GM19351 (cell line): ENCODE measurements around the gene ZNF112.

Experiments
- ATAC-seq: cut with Tn5 transposase; IDR thresholded peaks from one replicate; pipeline ENCODE4 v1.9.1; 2021; ENCODE audit warnings: mild to moderate bottlenecking, moderate library complexity; ENCODE audit not compliant: unreplicated experiment

Gene ZNF112

DNA sequence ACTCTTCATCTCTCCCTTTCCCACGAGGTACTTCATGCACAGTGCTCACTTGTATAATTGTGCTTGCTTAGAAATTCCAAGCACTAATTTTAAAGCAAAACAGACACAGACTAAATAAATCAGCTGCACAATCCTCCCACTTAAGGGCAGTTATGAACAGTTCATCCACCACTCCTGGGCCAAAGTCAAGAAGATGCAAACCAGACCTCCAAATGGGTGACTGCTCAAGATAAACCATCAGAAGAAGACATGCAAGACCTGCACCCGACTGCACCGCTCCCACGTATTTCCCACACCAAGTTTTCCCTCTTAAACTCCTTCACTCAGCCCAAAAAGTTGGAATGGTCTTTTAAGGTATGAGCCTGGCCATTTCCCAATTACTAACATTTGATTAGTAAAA is 71.5 kb downstream of the ZNF112 start:
- ATAC-seq: no peak

DNA sequence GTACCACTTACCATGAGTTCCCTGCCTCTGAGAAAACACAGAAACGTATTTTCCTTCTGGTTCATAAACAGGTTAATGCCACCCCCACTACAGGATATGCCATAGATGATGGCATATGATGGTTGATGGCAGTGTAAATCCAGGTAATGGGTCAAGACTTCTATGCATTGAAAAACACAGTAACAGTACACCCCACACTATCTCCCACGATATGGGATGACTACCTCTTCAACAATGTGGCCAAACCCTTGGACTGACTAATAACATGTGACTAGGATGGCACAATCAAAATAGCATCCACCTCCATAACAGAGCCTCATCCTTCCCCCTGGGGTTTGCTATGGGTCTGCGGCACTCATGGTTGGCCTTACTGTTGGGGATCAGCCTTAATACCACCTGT is 73.6 kb downstream of the ZNF112 start:
- no peak for ATAC-seq

DNA sequence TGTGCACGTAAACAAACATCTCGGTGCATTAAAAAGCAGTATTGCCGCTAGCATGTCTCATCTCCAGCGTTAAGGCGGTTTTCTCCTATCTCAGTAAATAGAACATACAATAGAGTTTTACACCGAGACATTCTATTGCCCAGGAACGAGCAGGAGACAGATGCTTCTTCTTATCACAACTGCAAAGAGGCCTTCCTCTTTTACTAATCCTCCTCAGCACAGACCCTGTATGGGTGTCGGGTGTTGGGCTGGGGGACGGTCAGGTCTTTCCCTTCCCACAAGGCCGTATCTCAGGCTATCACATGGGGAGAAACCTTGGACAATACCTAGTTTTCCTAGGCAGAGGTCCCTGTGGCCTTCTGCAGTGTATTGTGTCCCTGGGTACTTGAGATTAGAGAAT is 75.6 kb downstream of the ZNF112 start:
- ATAC-seq: no peak

DNA sequence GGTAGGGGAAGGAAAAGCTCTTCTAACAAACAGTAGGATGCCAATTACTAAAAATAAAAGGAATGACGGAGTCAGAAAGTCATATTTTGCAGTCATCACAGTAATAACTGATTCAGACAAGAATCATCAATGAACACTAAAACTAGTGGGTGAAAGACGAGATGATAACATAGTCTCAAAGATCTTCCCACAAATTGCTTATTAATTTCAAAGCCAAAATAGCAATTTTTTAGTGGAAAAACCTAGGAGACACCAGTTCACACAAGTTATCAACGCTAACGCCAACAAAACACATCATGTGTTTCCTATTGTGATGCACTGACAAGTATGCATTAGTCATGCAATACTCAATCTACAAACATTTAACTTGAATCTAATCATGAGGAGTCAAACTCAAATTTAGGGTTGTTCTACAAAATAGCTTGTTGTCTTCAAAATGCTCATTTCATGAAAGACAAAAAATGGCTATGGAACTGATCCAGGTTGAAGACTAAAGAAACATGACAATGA is 78.2 kb downstream of the ZNF112 start:
- ATAC-seq: no peak

DNA sequence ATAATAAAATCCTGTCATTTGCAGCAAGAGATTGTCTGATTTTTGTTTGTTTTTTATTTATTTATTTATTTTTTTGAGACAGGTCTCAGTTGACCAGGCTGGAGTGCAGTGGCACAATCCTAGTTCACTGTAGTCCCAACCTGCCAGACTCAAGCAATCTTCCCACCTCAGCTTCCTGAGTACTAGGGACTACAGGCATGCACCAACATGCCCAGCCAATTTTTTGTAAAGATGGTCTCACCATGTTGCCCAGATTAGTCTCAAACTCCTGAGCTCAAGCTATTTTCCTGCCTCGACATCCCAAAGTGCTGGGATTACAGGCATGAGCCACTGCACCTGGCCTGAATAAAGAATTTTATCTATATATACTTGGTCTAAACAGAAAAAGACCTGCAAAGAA is 79.1 kb downstream of the ZNF112 start:
- no peak for ATAC-seq
